Measurements from ENCODE around the gene EIF4H.

- no peak for TF ChIP-seq CTCF (IDR thresholded peaks at IDR 0.05)
- no peak for TF ChIP-seq POLR2AphosphoS5 (IDR thresholded peaks at IDR 0.05)
These were observed 55.1 kb downstream of the EIF4H start for GRCh38 chr7:74228951-74229900.
